GM18951 (cell line): ENCODE measurements around the gene CERS5.
"Not testable (repeated sequence)": the region's sequence is repeated elsewhere in the genome, so short reads cannot be mapped to it uniquely, and the experiment has no call there.

Experiments used
- POLR2A ChIP-seq: IDR thresholded peaks from 4 replicates; pipeline ENCODE4 v1.6.1; 2011; ENCODE audit warnings: mild to moderate bottlenecking; ENCODE audit not compliant: insufficient read length, insufficient read depth; ENCODE audit errors: extremely low read depth
- in situ Hi-C: fragments of 300-500 bp; cut with MboI; formaldehyde crosslinking; loops from one replicate; pipeline ENCODE4 v1.12.0; 2022; ENCODE audit warnings: low sequenced_read_pairs, mixed read lengths, inconsistent platforms; ENCODE audit not compliant: unreplicated experiment

The CERS5 gene

GRCh38 chr12:50182461-50182860 lies 15.3 kb upstream of the CERS5 start:
- in situ Hi-C loops = no loop called here
- TF ChIP-seq POLR2A = no peak

GRCh38 chr12:50181691-50182090 lies 14.5 kb upstream of the CERS5 start:
- no peak for TF ChIP-seq POLR2A
- in situ Hi-C loops = no loop called here

DNA sequence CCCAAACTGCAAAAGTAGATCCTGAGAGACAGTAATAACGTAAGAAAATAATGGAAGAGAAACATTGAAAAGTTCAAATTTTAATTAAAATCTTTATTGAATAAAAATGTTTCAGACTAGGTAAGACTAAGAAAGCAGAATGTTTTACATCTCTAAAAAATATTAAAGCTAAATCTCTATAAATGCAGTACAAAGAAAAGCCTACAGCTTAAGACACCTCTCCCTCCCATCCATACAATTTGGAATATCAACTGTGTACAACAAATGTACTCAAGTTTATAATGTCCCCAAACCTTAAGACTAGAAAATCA lies 8.5 kb upstream of the CERS5 start:
- TF ChIP-seq POLR2A = no peak
- in situ Hi-C loops = no loop called here

- no peak for TF ChIP-seq POLR2A
- in situ Hi-C loops = no loop called here
These were observed 8.0 kb upstream of the CERS5 start for GRCh38 chr12:50174971-50175715.

DNA sequence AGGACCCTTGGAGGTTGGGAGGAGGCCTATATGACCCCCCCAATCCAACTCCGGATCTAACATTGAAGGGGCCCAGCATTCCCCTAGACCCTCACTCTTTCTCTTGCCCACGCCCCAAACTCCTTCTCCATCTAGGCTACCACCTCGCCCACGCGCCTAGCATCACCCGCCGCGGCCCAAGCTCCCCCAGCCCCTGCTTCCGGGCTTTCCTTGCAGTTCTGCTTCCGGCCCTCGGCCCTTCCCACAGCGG lies 445 bp downstream of the CERS5 start:
- in situ Hi-C loops = no loop called here
- no peak for TF ChIP-seq POLR2A

DNA sequence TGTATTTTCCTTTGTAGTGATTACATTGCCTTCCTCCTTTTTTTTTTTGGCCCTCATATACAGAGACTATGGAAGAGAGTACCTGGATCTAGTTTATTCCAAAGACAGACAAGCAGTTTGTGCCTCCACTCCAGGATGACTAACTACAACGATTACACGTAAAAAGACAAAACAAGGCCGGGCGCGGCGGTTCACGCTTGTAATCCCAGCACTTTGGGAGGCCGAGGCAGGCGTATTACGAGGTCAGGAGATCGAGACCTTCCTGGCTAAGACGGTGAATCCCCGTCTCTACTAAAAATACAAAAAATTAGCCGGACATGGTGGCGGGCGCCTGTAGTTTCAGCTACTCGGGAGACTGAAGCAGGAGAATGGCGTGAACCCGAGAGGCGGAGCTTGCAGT lies 2.2 kb downstream of the CERS5 start:
- TF ChIP-seq POLR2A = no peak
- in situ Hi-C loops = no loop called here

DNA sequence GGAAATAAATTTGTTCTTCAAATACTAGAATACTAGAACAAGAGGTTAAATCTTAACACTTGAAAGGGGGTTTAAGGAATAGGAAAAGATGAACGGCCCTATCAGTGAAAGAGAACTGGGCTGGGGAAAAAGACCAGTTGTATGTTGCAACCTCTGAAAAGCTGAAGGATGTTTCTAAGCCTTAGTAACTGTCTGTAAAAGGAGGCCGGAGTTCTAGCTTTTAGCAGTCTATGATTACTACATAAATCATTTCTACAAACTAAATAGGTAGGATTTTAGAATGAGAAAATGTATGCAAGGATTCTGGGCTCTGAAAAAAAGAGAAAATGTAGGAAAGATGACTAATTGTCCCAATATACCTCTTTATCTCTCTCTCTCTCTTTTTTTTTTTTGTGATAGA lies 4.9 kb downstream of the CERS5 start:
- no peak for TF ChIP-seq POLR2A
- in situ Hi-C loops = no loop called here

- in situ Hi-C loops = no loop called here
These were observed 6.5 kb downstream of the CERS5 start for GRCh38 chr12:50160643-50161042.

GRCh38 chr12:50157259-50157658 lies 9.9 kb downstream of the CERS5 start:
- TF ChIP-seq POLR2A = no peak
- in situ Hi-C loops = no loop called here

More at GRCh38 chr12:50160643-50161042, 6.5 kb downstream of the CERS5 start:
- TF ChIP-seq POLR2A = no peak

DNA sequence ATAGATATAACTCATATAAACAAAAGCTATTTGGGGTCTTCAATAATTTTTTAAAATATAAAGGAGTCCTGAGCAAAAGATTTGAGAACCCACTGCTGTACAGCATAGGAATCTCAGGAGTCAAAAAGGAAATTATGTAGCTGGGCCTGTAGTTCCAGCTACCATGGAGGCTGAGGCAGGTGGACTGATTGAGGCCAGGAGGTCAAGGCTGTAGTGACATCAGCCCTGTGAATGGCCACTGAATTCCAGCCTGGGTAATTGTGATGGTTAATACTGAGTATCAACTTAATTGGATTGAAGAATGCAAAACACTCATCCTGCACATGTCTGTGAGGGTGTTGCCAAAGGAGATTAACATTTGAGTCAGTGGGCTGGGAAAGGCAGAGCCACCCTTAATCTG lies 10.5 kb downstream of the CERS5 start:
- TF ChIP-seq POLR2A = no peak
- in situ Hi-C loops = no loop called here

DNA sequence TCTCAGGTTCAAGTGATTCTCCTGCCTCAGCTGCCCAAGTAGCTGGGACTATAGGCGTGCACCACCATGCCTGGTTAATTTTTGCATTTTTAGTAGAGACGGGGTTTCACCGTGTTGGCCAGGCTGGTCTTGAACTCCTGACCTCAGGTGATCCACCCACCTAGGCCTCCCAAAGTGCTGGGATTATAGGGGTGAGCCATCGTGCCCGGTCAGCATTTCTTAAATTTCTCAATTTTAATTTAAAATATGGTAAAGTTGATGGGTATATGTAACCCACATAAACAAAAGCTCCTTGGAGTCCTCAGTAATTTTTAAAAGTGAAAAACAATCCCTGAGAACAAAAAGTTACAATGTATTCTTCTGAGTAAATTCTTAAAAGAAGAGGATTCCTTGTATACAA lies 12.2 kb downstream of the CERS5 start:
- in situ Hi-C loops = not testable (repeated sequence)

GRCh38 chr12:50151047-50151687 lies 16.0 kb downstream of the CERS5 start:
- TF ChIP-seq POLR2A = no peak
- in situ Hi-C loops = no loop called here

DNA sequence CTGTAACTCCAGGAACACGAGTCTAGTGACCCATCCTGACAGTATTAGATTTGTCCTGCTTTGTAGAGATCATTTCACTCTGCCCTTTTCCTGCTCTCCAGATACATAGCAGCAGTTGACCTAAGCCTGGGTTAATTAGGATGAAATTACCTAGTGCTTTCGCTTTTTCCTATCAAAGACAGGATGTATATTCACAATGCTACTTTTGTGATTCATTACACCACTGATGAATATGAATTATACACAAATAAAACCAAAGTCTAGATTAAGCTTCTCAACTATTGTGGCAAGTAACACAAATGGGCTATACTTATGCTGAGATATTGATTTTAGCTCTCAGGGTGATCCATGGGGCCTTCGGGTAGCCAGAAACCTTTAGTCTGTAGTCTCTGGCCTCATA lies 17.9 kb downstream of the CERS5 start:
- no peak for TF ChIP-seq POLR2A
- in situ Hi-C loops = no loop called here

- in situ Hi-C loops = not testable (repeated sequence)
These were observed 19.2 kb downstream of the CERS5 start for GRCh38 chr12:50148011-50148410.

DNA sequence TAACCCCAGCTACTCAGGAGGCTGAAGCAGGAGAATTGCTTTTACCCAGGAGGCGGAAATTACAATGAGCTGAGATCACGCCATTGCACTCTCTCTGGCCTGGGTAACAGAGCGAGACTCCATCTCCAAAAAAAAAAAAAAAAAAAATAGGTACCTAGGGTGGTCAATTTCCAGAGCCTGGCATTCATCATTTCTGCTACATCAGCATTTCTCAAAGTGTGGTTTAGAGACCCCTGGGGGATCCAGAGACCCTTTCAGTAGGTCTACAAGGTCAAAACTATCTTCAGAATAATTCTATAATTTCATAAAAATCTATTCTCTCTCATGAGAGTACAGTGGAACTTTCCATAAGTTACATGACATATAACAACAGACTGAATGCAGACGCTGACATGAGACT lies 19.9 kb downstream of the CERS5 start:
- in situ Hi-C loops = no loop called here
- no peak for TF ChIP-seq POLR2A
